DMS53 treated with DMSO at 0.1 percent for 48 hours (cell line): ENCODE measurements around the gene C2orf49.
"Not testable (repeated sequence)": the region's sequence is repeated elsewhere in the genome, so short reads cannot be mapped to it uniquely, and the experiment has no call there.

ENCODE experiments used
- DNase-seq: peaks from one replicate; lab custom pipeline; 2025; ENCODE audit not compliant: unreplicated experiment; lab: John Stamatoyannopoulos, UW

C2orf49 gene

GRCh38 chr2:105320651-105321215 lies 16.6 kb upstream of the C2orf49 start:
- DNase-seq = no peak

- no peak for DNase-seq
These were observed 15.3 kb upstream of the C2orf49 start for GRCh38 chr2:105321875-105322646.

GRCh38 chr2:105323111-105323510 lies 14.2 kb upstream of the C2orf49 start:
- DNase-seq = no peak

GRCh38 chr2:105324101-105324500 lies 13.2 kb upstream of the C2orf49 start:
- DNase-seq = no peak

- DNase-seq = no peak
These were observed 12.6 kb upstream of the C2orf49 start for GRCh38 chr2:105324732-105325131.

GRCh38 chr2:105325389-105325963 lies 11.9 kb upstream of the C2orf49 start:
- no peak for DNase-seq

GRCh38 chr2:105327271-105327670 lies 10.1 kb upstream of the C2orf49 start:
- not testable (repeated sequence) for DNase-seq

- no peak for DNase-seq
These were observed 9.7 kb upstream of the C2orf49 start for GRCh38 chr2:105327690-105328089.

- peak; percentile 71 for DNase-seq
These were observed 8.8 kb upstream of the C2orf49 start for GRCh38 chr2:105328281-105329196.

- no peak for DNase-seq
These were observed 8.2 kb upstream of the C2orf49 start for GRCh38 chr2:105329197-105329554.

- peak; percentile 62 for DNase-seq
These were observed 7.5 kb upstream of the C2orf49 start, which contains the start of gene TGFBRAP1 for GRCh38 chr2:105329561-105330495. Gene TGFBRAP1, minus strand, starts transcription at chr2:105329735. Its CDS starts 21,434 bp downstream, at chr2:105308301.

GRCh38 chr2:105330681-105331375 lies 6.5 kb upstream of the C2orf49 start:
- peak; percentile 11 for DNase-seq

GRCh38 chr2:105334211-105334610 lies 3.1 kb upstream of the C2orf49 start:
- no peak for DNase-seq

GRCh38 chr2:105335469-105335868 lies 1.9 kb upstream of the C2orf49 start:
- DNase-seq = no peak

- DNase-seq = no peak
These were observed 586 bp upstream of the C2orf49 start for GRCh38 chr2:105336786-105337121.

GRCh38 chr2:105338020-105338385 lies 663 bp downstream of the C2orf49 start:
- DNase-seq = peak; percentile 21

GRCh38 chr2:105339414-105339813 lies 2.1 kb downstream of the C2orf49 start:
- no peak for DNase-seq

GRCh38 chr2:105344704-105345345 lies 7.5 kb downstream of the C2orf49 start:
- DNase-seq = peak; percentile 34

GRCh38 chr2:105357122-105357521 lies 19.8 kb downstream of the C2orf49 start:
- DNase-seq = no peak
